GM18526 (cell line): ENCODE data around the gene PTGIS.

Experiments
- POLR2A ChIP-seq: IDR thresholded peaks from 3 replicates; pipeline ENCODE4 v1.6.1; 2011; ENCODE audit not compliant: insufficient read length; ENCODE audit errors: extremely low read depth

PTGIS gene

DNA sequence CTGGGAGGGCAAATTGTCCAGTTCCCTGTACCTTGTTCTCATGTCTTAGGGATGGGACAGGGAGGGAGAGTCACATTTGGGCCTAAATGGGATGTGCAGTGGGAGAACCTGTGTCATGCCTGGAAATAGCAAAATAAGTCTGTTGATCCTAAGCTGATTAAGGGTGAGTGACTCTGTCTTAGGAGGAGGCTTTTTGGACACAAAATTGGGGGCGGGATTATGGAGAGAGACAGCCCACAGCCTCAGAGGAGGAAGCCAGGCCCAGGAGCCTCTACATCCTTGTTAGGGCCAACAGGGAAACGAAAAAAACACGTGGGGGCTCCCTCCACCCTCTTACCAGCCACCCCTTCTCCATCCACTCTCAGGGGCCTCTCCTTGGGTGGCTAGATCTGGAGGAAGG, 87.7 kb downstream of the PTGIS start:
- no peak for TF ChIP-seq POLR2A

DNA sequence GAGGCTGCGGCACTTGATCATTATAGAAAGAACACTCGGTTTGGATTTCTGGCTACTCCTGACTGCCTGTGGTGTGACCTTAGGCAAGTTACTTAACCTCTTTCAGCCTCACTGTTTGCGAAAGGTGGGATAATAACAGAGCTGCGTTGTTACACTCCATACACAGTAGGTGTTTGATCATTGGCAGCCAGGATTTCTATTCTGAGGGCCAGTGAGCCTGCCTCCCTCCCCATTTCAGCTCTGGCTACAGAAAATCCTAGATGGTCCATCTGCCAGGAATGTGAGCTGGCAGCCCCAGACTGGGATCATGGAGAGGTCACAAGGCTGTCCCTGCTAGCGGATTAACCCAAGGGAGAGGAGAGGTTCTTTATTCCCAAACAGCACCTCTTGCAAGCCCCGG, 88.2 kb downstream of the PTGIS start:
- no peak for TF ChIP-seq POLR2A

DNA sequence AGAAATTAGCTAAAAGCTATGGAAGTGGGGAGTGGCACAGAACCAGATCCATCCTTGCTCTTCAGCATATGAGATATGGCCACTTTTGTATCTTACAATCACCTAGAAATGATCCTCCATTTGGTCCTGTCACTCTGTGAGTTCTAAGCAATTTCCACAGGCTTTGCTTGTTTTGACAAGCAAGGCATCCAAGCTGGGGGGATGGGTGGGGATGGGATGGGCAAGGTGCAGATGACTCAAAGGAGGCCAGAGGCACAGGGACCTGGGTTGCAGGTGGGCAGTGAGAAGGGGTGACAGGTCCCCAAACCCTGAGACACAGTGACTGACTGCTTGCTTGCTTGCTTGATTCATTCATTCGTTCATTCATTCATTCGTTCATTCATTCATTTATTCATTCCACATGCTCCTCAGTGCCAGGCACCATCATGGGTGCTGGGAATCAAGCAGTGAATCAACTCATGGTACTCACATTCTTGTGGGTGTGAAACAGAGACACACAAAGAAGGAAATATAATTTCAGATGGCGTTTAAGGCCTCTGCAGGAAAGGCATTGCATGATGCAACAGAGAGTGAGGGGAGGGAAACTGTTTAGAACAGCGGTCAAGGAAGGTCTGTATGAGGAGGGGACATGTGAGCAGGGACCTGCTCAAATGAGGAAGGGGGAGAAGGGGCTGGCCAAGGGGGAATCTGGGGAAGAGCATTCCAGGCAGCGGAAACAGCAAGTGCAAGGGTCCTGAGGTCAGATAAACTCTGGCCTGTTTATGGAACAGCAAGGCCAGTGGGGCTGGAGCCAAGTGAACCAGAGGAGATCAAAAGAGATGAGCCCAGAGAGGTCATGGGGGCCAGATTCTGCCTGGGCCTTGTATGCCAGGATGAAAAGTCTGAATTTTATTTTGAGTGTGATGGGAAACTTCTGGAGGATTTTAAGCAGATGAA, 88.9 kb downstream of the PTGIS start:
- no peak for TF ChIP-seq POLR2A

DNA sequence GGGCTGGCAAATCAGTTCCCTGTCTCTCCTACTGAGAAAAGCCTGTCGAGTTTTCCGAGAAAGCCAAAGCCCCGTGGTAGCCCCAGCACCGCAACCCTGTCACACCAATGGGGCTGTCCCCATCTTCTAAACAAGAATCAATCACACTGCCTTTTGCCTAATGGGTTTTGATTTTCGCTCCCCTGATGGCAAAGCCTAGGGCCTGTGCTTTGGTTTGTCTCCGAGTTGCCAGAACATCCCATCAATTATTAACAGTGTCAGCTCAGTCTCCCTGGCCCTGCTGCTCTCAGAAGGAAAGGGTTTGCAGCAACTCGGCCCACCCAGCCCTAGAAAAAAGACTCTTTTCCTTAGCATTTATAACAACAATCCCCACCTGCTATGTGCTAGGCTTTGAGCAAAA, 89.7 kb downstream of the PTGIS start:
- TF ChIP-seq POLR2A, result no peak

DNA sequence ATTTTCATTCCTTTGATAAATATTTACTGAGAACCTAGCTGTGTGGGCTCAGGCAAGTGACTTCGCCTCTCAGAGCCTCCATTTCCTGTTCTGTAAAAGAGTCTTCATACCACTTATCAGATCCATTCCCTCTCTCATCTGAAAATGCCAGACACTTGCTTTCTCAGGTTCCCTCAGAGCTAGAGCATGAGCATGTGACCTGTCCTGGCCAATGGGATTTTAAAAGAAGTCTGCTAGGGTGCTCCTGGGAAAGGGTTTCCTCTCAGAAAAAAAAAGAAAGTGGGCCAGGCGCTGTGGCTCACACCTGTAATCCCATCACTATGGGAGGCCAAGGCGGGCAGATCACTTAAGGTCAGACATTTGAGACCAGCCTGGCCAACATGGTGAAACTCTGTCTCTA, 90.7 kb downstream of the PTGIS start:
- TF ChIP-seq POLR2A, result no peak

DNA sequence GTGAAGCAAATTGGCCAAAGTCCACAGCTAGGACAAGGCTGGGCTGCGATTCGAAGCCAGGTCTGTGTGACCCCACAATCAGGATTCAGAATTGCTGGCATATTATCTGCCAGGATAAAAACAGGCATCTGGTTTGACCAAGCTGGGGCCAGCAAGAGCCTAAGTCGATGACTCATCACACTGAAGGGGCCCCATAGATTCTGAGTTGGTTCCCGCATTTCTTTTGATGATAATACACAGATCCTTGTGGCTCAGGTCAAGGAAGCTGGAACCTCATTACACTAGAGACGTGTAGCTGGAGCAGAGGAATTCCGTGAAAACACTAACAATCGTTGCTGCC, 92.0 kb downstream of the PTGIS start:
- TF ChIP-seq POLR2A, result no peak

DNA sequence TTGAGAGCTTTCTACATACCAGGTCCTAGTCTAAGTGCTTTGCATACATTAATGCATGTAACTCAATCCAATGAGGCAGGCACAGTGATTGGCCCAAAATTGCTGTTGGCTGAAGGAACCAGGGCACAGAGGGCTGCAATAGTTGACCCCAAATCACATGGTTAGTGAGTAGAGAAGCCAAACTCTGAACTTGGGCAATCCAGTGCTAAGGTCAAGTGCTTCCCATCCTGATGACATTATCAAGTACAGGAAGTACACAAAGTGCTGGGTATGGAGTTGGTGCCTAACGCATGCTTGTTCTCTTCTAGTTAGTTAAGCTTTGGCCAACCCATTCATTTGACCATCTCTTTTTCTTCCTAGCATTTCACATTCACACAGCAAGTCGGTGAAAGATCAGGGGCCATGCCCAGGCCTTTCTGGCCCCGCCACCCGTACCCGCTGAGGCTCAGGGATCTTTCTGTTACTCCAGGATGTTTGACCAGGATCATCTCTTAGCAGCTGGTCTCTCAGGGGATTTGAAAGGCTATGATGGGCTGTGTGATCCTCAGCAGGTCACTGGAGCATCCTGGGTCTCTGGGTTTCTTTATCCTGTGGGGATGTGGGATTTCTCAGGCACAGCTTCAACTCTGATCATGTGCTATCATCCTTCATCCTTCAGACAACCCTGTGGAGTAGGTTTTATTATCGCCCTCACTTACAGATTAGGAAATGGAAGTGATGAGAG, 92.5 kb downstream of the PTGIS start:
- no peak for TF ChIP-seq POLR2A

DNA sequence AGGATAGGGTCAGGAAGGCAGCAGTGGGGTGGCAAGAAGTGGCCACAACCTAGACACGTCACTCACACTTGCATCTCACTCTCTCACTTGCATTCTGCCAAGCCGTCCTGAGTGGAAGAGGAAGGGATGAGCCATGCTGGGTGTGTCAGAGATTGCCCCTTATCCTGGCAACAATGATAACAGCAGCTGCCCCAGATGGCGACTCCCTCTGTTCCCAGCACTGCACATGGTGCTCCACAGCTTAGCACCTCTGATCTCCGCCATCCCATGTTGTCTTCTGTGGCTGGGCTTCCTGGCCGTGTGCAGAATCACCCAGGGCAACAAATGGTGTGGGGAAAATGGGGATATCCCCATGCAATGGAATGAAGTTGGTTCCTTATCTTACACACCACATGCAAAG, 96.5 kb downstream of the PTGIS start:
- no peak for TF ChIP-seq POLR2A

DNA sequence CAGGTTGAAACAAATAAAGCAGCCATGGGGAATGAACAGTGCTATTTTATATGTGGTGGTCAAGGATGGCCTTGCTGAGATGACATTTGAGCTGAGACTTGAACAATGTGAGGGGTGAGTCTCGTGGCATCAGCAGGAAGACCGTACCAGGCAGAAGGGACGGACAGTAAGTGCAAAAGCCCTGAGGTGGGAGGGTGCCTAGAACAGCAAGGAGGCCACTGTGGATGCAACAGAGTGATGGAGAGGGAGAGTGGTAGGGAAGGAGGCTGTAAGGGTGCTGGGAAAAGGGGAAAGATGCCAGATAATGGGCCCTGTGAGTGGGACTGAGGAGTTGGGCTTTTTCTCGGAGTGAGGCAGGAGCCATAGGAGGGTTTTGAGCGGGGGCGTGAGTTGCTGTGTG, 97.0 kb downstream of the PTGIS start:
- no peak for TF ChIP-seq POLR2A

DNA sequence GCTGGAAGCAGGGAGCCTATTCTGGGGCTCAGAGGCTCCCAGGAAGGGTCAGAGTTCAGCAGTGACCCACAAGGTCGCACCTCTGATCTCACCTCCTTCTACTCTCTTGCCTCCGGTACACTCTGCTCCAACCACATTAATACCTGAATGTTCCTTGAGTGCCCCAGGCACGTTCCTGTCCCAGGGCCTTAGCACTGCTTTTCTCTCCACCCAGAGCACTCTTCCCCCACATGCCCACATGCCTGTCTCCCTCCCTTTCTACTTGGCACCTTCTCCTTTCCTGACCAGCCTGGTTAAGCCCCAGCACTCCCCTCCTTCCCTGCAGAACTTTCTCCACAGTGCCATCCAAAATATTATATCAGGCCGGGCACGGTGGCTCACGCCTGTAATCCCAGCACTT, 98.9 kb downstream of the PTGIS start:
- TF ChIP-seq POLR2A, result no peak

DNA sequence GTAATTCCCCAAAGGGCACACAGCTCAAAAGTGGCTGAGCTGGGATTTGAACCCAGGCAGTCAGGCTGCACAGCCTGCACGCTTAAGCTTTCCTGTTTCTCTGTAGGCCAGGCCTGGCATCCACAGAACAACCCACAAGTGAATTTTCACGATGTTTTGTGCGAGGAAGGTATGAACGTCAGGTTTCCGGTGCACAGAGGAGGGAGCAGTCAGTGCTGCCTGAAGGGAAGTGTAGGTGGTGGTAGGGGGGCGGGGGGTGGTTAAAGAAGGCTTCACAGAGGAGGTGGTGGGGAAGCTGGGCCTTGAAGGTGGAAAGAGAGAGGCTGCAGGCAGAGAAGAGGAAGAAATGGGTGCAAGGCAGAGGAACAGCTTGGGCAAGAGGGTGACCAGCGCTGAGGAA, 99.5 kb downstream of the PTGIS start:
- TF ChIP-seq POLR2A, result no peak

DNA sequence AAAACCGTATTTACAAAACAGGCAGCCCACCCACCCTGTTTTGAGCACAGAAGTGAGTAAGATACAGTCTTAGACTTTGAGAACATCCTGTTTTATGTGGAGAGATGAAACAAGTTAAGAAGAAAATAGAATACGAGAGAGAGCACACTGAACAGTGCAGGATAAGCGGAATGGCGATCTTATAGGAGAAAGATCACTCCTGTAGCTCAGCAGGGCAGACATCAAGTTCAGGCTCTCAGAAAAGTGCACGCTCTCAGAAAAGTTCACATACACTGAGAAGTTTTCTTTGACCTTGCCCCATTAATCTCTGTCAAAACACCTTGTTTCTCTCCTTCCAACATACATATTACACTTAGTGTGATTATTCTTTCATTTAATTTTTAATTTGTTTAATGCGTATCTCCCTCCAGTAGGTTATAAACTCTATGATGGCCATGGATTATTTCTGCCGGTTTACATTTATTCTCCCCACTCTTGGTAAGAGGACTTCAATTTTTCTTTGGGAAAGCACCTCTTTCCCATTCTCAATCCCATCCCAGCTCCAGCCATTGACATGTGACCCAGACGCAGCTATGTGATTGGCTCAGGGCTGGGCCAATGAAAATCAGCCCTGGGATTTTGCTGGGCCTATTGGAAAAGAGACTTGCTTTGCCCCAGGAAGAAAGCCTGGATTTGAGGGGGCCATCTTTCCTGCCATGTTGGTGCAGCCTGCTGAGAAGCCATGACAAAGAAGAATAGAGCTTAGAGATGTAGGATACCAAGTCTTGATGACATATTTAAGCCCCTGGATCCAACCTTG, 101.6 kb downstream of the PTGIS start:
- TF ChIP-seq POLR2A, result no peak

DNA sequence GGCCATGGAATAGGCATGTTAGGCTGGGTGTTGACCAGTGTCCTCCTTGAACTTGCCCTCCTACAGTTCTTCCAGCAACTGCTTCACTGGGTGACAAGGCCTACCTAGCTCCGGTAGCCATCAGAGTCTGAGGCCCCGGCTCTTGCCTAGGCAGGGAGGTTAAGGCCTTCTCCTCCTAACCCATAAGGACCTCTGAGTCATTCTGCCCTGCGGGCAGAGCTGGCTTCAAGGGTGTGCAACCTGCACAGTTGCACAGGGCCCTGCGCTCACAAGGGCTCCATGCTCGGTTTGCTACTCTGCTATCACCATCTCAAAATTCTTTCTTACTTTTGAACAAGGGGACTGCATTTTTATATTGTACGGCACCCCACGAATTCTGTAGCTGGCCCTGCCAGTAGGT, 103.4 kb downstream of the PTGIS start:
- TF ChIP-seq POLR2A, result no peak

DNA sequence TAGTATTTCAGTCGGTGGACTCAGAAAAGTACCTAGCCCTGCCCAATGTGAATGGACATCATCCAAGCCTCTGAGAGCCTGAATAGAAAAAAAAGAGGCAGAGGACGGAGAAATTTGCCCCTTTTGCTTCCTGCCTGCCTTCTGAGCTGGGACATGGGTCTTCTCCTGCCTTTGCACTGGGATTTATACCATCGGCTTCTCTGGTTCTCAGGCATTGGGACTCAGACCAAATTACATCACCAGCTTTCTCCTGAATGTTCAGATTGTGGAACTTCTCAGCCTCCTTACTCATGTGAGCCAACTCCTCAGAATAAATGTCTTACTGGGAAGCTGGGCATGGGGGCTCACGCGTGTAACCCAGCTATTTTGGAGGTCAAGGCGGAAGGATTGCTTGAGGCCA, 105.3 kb downstream of the PTGIS start:
- TF ChIP-seq POLR2A, result no peak

DNA sequence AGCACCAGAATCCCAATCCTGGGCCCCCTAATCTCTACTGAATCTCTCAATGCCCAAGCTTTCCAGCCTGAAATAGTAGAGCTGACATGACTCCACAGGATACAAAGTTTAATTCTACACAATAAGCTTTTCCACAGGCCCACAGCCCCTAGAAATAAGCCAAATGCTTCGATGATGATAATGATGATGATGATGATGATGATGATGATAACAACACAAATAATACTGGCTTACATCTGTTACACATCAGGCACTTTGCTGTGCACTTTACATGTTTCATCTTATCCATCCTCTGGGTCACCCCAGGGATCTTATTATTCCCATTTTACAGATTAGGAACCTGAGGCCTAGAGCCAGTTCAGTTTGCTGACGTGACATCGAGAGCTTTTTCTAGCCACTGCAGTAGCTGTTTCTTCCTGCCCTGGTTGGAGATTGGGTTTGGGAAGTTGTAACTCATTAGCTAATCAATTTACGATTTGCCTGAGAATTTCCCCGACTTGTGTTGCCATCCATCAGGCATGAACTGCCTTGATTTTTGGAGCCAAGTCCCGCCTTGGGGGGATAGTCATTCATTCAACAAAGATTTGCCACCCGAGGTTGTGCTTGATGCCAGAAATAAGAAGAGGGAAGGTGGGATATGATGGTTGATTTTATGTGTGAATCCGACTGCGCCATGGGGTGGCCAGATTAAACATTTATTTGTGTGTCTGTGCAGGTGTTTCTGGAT, 105.9 kb downstream of the PTGIS start:
- TF ChIP-seq POLR2A, result no peak
